Measurements from ENCODE around the gene MYL4.

MYL4 gene

DNA sequence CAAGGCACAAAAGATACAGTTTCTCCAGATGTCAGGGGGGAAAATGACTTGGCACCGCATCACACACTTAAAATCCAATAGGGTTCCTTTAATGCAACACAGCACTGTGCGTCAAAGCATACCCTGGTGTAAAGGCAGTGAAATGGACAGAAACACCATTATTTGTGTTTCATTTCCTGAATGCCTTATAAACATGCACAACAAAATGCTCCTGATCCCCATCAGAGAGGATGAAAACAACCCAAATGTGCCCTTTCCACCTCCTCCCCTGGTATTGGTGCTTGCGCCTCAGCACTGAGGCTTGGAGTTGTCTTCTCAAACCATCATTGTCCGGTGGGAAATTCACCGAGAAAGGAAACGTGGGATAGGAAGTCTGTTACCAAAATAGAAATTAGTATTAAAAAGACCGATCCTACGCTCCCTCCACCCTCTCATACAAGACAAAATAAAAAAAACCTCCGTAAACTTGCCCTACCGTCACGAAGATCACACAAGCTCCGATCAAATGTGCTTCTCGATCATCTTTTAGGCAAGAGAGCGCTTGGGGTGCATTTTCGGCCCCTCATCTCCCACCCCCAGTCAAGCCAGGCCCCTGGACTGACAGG, 20.8 kb upstream of the MYL4 start:
- TF ChIP-seq, protein P1, sequence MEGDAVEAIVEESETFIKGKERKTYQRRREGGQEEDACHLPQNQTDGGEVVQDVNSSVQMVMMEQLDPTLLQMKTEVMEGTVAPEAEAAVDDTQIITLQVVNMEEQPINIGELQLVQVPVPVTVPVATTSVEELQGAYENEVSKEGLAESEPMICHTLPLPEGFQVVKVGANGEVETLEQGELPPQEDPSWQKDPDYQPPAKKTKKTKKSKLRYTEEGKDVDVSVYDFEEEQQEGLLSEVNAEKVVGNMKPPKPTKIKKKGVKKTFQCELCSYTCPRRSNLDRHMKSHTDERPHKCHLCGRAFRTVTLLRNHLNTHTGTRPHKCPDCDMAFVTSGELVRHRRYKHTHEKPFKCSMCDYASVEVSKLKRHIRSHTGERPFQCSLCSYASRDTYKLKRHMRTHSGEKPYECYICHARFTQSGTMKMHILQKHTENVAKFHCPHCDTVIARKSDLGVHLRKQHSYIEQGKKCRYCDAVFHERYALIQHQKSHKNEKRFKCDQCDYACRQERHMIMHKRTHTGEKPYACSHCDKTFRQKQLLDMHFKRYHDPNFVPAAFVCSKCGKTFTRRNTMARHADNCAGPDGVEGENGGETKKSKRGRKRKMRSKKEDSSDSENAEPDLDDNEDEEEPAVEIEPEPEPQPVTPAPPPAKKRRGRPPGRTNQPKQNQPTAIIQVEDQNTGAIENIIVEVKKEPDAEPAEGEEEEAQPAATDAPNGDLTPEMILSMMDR (IDR thresholded peaks at IDR 0.05; ENCODE audit: low read depth, low read length, missing control alignments) = no peak
- peak overlapping the region; percentile 95 for H3K4me3 ChIP-seq (replicated peaks; ENCODE audit: low read depth, low read length)
- DNase-seq (ENCODE audit: extremely low read depth, low read depth) = no peak

DNA sequence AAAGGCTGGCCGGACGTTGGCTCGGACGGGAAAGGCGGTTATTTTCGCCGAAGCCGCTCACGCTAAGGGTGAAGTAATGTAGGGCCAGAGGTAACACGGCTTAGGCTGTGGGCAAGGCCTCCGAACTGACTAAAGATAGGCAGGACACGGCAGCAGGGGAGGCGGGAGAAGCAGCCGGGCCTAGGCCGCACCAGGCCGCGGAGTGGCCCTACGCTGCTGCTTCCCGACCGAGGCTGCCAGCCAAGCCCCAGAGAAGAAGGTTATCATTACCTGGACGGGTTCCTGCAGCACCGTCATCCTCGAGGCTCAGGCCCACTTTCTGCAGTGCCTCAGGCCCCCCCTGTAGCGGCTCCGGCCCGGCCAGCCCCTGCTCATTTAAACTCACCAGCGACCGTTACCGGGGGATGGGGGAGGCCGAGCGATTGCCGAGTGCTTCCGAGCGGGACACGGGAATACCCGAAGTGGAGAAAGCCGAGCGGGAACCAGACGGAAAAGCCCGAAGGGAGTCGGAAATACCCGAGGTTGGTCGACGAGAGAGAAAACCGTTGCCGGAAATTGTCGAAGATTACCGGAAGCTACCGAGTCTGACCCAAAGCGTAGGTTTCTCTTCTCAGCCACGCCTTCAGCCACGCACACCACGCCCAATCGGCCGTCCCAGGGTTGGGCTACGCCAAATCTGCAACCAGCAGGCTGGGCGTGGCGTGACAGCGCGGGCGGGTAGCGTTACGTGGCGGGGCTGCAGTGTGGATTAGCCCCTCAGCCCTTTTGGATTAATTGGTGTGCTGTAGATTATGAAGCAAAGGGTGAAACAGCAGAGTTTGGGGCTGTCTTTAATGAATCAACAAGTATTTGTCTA, 20.0 kb upstream of the MYL4 start, which contains the start of gene CDC27:
CDC27 (minus strand) TSS at position 420 of the 856 bp plus-strand sequence; CDS start at position 297, 123 bp downstream.
- TF ChIP-seq, protein P1 (IDR thresholded peaks at IDR 0.05; ENCODE audit: low read depth, low read length, missing control alignments) = no peak
- peak within 1 kb of the TSS; percentile 95 for H3K4me3 ChIP-seq (replicated peaks; ENCODE audit: low read depth, low read length)
- DNase-seq (ENCODE audit: extremely low read depth, low read depth) = peak; percentile 94

DNA sequence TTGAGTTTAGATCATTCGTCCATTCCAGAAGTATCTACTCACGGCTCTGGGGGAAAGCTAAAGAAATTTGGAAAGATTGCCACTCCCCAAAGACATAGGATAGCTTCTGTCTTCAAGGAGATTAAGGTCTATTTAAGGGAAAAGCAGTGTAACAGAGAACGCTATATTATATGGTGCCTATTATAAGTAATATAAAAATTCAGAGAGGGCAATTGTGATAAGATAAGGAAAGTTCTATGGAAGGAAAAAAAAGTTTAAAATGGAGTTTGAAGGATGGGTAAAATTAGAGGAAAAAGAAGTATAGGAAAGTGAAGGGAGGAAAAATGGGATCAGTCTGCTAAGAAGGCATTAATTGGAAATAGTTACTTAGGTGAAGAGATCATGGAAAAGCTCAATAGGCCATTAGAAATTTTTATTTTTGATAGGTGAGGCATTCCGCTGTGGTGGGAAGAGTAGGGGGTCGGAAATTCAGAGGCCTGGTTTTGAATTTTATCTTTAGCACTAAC, 19.4 kb upstream of the MYL4 start:
- peak overlapping the region; percentile 95 for H3K4me3 ChIP-seq (replicated peaks; ENCODE audit: low read depth, low read length)
- DNase-seq (ENCODE audit: extremely low read depth, low read depth) = no peak
- TF ChIP-seq, protein P1 (IDR thresholded peaks at IDR 0.05; ENCODE audit: low read depth, low read length, missing control alignments) = no peak

DNA sequence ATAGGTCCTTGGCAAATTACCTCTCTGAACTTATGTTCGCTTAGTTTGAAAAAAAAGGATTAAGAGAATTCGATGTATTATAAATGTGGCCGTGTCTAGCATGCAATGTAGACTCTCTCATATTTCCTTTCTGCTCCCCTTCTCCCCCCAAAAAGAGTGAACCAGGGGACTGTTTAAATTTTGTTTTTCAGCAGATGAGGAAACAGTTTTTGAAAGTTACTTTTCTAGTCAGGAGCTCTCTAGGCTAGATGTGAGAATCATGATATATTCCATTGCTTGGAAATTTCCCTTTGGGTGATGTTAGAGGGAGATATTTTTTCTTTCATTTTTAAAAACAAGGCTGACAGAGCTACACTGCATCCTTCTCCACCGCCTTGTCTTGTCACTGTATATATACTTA, 18.9 kb upstream of the MYL4 start:
- TF ChIP-seq, protein P1 (IDR thresholded peaks at IDR 0.05; ENCODE audit: low read depth, low read length, missing control alignments) = no peak
- no peak for DNase-seq (ENCODE audit: extremely low read depth, low read depth)
- H3K4me3 ChIP-seq (replicated peaks; ENCODE audit: low read depth, low read length) = no peak overlapping the region

DNA sequence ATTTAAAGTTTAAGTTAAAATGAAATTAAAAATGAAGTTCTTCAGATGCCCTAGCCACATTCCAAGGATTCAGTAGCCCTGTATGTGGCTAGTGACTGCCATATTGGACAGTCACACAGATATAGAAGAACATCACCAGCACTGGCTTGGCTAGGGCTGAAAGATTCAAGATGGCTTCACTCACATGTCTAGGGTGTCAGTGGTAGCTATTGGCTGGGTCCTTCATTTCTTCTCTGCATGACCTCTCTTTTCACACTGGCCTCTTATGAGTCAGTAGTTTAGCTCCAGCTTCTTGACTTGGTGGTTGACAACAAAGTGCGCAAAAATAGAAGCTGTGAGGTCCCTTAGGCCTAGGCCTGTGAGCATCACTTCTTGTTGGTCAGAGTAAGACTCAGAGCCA, 18.4 kb upstream of the MYL4 start:
- H3K4me3 ChIP-seq (replicated peaks; ENCODE audit: low read depth, low read length) = no peak overlapping the region
- no peak for DNase-seq (ENCODE audit: extremely low read depth, low read depth)
- TF ChIP-seq, protein P1 (IDR thresholded peaks at IDR 0.05; ENCODE audit: low read depth, low read length, missing control alignments) = no peak

DNA sequence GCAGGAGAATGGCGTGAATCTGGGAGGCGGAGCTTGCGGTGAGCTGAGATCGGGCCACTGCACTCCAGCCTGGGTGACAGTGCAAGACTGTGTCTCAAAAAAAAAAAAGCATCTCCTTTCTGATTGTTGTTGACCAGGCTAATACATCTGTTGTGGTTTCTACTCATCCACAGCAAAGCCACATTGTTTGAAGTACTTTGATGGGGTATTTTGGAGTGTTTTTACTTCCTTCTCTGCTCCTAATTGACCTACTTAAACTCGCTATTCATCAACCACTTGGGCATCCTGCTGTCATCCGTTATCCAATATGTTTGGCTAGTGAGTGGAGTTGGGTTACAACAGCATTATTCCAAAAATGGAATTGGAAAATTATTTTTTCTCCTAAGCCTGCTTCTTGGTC, 16.6 kb upstream of the MYL4 start:
- TF ChIP-seq, protein P1 (IDR thresholded peaks at IDR 0.05; ENCODE audit: low read depth, low read length, missing control alignments) = no peak
- no peak for DNase-seq (ENCODE audit: extremely low read depth, low read depth)
- no peak overlapping the region for H3K4me3 ChIP-seq (replicated peaks; ENCODE audit: low read depth, low read length)
